HG03066 (cell line): ENCODE measurements around the gene ADAM23.

Source experiments
- ATAC-seq: cut with Tn5 transposase; IDR thresholded peaks from one replicate; pipeline ENCODE4 v1.9.1; 2021; ENCODE audit warnings: low read depth; ENCODE audit not compliant: unreplicated experiment

ADAM23 gene

GRCh38 chr2:206438196-206438724, 5.1 kb upstream of the ADAM23 start:
- ATAC-seq = no peak

GRCh38 chr2:206442474-206442832, 879 bp upstream of the ADAM23 start:
- no peak for ATAC-seq

- peak; percentile 40 for ATAC-seq
Observed at GRCh38 chr2:206443735-206444527, 599 bp downstream of the ADAM23 start.

GRCh38 chr2:206445948-206446347, 2.6 kb downstream of the ADAM23 start:
- ATAC-seq = no peak

- peak; percentile 50 for ATAC-seq
Observed at GRCh38 chr2:206452242-206452641, 8.9 kb downstream of the ADAM23 start.

GRCh38 chr2:206452750-206453149, 9.4 kb downstream of the ADAM23 start:
- ATAC-seq = no peak

- no peak for ATAC-seq
Observed at GRCh38 chr2:206456078-206456754, 12.9 kb downstream of the ADAM23 start.

GRCh38 chr2:206457188-206457634, 13.9 kb downstream of the ADAM23 start:
- peak; percentile 98 for ATAC-seq

- ATAC-seq = no peak
Observed at GRCh38 chr2:206462240-206462854, 19.0 kb downstream of the ADAM23 start.

GRCh38 chr2:206463685-206464084, 20.4 kb downstream of the ADAM23 start:
- ATAC-seq = no peak

- ATAC-seq = no peak
Observed at GRCh38 chr2:206464597-206464996, 21.3 kb downstream of the ADAM23 start.

- no peak for ATAC-seq
Observed at GRCh38 chr2:206471524-206472062, 28.3 kb downstream of the ADAM23 start.

- no peak for ATAC-seq
Observed at GRCh38 chr2:206472094-206472493, 28.8 kb downstream of the ADAM23 start.

GRCh38 chr2:206474099-206474498, 30.8 kb downstream of the ADAM23 start:
- ATAC-seq = no peak

GRCh38 chr2:206477296-206477695, 34.0 kb downstream of the ADAM23 start:
- no peak for ATAC-seq

- ATAC-seq = no peak
Observed at GRCh38 chr2:206478340-206478739, 35.0 kb downstream of the ADAM23 start.

- ATAC-seq = no peak
Observed at GRCh38 chr2:206480161-206480560, 36.8 kb downstream of the ADAM23 start.

GRCh38 chr2:206480620-206481019, 37.3 kb downstream of the ADAM23 start:
- no peak for ATAC-seq

- no peak for ATAC-seq
Observed at GRCh38 chr2:206481056-206481455, 37.7 kb downstream of the ADAM23 start.

- ATAC-seq = no peak
Observed at GRCh38 chr2:206482123-206482522, 38.8 kb downstream of the ADAM23 start.

- no peak for ATAC-seq
Observed at GRCh38 chr2:206482633-206483032, 39.3 kb downstream of the ADAM23 start.
